Esophagus muscularis mucosa (tissue), 4 donors: Measurements from ENCODE around the gene PLD1. TPM values are rescaled to one million over a fixed set of nuclear protein-coding genes. Genes with fewer than 3 reads are reported as not detected.

Experiments
- DNase-seq: peaks from one replicate; pipeline ENCODE4 v3.0.0-alpha.2; 2017; ENCODE audit errors: extremely low spot score
- H3K27ac ChIP-seq, 4 donors: fragments of 200-600 bp; sonication (generic); replicated peaks in 1 of 4; 1 replicate in 3 of 4; 2 replicates in 1 of 4; pipeline ENCODE4 v1.5.1; 2016 to 2019; ENCODE audit warnings: mild to moderate bottlenecking in 1 of 4
- H3K27me3 ChIP-seq, 4 donors: fragments of 200-600 bp; sonication (generic); one replicate each; pipeline versions ENCODE4 v1.5.1 to v1.6.0; 2016 to 2019
- H3K36me3 ChIP-seq, 4 donors: fragments of 200-600 bp; sonication (generic); one replicate each; pipeline ENCODE4 v1.5.1; 2016 to 2019
- H3K4me1 ChIP-seq, 4 donors: fragments of 200-600 bp; sonication (generic); one replicate each; pipeline ENCODE4 v1.5.1; 2016 to 2019
- H3K4me3 ChIP-seq, 4 donors: fragments of 200-600 bp; sonication (generic); 1 replicate in 2 of 4; 2 replicates in 2 of 4; pipeline ENCODE4 v1.5.1; 2016 to 2019; ENCODE audit warnings: mild to moderate bottlenecking in 4 of 4, moderate library complexity in 1 of 4
- H3K9me3 ChIP-seq, 4 donors: fragments of 200-600 bp; sonication (generic); 1 replicate in 3 of 4; 2 replicates in 1 of 4; pipeline ENCODE4 v1.5.1; 2016 to 2019
- EP300 ChIP-seq: sonication (generic); formaldehyde crosslinking; IDR thresholded peaks from one replicate; pipeline ENCODE4 v1.6.1; 2017; ENCODE audit warnings: antibody characterized with exemption
- POLR2A ChIP-seq: fragments of 450-650 bp; IDR thresholded peaks from one replicate; pipeline ENCODE4 v1.6.1; 2017; ENCODE audit warnings: antibody characterized with exemption, moderate library complexity, mild to moderate bottlenecking, low read depth
- POLR2AphosphoS5 ChIP-seq, 2 donors: sonication (generic); formaldehyde crosslinking; IDR thresholded peaks; one replicate each; pipeline ENCODE4 v1.6.1; 2017; ENCODE audit warnings: antibody characterized with exemption in 2 of 2
- WGBS: methylation state at CpG from one replicate; pipeline ENCODE4 v1.1.5; 2018; 5-methylcytosine and 5-hydroxymethylcytosine counted together
- intact Hi-C: fragments of 100-400 bp; cut with DNase I; formaldehyde crosslinking; loops from one replicate; pipeline ENCODE4 v1.15.1; 2023
- total RNA-seq, 4 donors: library from RNA; depleted of rRNA; stranded (reverse); fragments of >200 nt; gene quantifications; one replicate each; pipeline versions ENCODE4 v1.1.0 to v1.2.1, GENCODE V29; 2016
- TF ChIP-seq, protein P1 (sequence below), 3 experiments: fragments of 200-600 bp in 2 of 3; fragments of 450-650 bp in 1 of 3; sonication (generic) in 2 of 3; IDR thresholded peaks; one replicate each; pipeline ENCODE4 v1.5.1; 2017 to 2019; ENCODE audit warnings: antibody characterized with exemption in 3 of 3, mild to moderate bottlenecking in 2 of 3, moderate library complexity in 1 of 3

PLD1 gene
- total RNA-seq, 4 donors from 2014 or later = 12.4 to 21.1 (median 18.5) TPM

DNA sequence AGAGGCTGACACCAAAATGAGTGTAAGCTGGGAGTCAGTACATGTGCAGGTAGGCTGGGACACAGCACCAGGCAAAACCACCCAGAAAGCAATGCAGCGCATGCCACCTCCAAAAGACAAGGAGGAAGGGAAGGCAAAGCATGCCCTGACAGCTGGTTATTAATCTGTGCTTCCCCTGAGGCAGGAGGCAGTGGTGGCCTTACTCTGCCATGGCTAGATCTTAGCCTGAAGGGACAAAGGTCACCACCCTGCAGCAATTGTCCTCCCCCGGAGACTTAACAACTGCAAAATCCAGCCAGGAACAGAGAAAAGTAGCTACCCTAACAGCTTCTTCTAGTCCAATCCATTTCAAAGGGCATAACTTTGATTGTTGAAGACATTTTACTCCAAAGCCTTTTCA lies 73.7 kb downstream of the PLD1 start:
- no peaks in the 10 kb centered on the region for H3K9me3 ChIP-seq
- no peak overlapping the region for H3K27ac ChIP-seq
- WGBS = 94% methylated on average over 2 of the region's 2 CpGs
- peaks cover 0 to 20% (median 15%) of the 10 kb centered on the region in 4 donors for H3K4me1 ChIP-seq
- peaks cover 0 to 33% (median 2%) of the 10 kb centered on the region in 4 donors for H3K36me3 ChIP-seq
- no peak overlapping the region for H3K4me3 ChIP-seq
- no peak for DNase-seq
- H3K27me3 ChIP-seq = no peaks in the 10 kb centered on the region
- no peak for TF ChIP-seq EP300
- TF ChIP-seq POLR2A = no peak
- no peak for TF ChIP-seq POLR2AphosphoS5 (IDR thresholded peaks at IDR 0.05)
- TF ChIP-seq, protein P1, sequence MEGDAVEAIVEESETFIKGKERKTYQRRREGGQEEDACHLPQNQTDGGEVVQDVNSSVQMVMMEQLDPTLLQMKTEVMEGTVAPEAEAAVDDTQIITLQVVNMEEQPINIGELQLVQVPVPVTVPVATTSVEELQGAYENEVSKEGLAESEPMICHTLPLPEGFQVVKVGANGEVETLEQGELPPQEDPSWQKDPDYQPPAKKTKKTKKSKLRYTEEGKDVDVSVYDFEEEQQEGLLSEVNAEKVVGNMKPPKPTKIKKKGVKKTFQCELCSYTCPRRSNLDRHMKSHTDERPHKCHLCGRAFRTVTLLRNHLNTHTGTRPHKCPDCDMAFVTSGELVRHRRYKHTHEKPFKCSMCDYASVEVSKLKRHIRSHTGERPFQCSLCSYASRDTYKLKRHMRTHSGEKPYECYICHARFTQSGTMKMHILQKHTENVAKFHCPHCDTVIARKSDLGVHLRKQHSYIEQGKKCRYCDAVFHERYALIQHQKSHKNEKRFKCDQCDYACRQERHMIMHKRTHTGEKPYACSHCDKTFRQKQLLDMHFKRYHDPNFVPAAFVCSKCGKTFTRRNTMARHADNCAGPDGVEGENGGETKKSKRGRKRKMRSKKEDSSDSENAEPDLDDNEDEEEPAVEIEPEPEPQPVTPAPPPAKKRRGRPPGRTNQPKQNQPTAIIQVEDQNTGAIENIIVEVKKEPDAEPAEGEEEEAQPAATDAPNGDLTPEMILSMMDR (IDR thresholded peaks at IDR 0.05) = no peak
- intact Hi-C loops = no loop called here

DNA sequence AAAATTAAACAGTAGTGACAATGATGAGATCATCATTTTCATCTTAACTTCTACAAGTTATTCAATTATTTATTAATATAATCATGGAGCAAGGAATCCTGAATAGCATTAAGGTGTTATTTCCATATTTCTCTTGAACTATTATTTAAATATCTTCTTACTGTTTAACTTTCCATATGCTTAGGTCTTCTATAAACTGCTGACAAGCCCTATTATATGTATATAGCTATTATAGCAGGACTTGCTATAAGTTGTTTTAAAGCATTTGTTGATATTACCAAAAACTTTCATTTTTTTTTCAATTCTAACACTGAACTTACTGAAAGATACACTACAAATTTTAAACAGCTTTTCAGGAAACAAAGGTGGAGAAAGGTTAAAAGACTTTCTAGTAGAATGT lies 76.7 kb downstream of the PLD1 start:
- Histone ChIP-seq H3K4me3 (no peak overlapping the region), H3K4me1 (peaks cover 0 to 22% (median 7%) of the 10 kb centered on the region in 4 donors), H3K9me3 (no peaks in the 10 kb centered on the region), H3K36me3 (peaks cover 0 to 33% (median 2%) of the 10 kb centered on the region in 4 donors), H3K27ac (no peak overlapping the region), H3K27me3 (no peaks in the 10 kb centered on the region)
- no peak for DNase-seq
- intact Hi-C loops = no loop called here
- TF ChIP-seq POLR2A (no peak), POLR2AphosphoS5 (IDR thresholded peaks at IDR 0.05) (no peak), EP300 (no peak)
- TF ChIP-seq, protein P1 (IDR thresholded peaks at IDR 0.05) = no peak

DNA sequence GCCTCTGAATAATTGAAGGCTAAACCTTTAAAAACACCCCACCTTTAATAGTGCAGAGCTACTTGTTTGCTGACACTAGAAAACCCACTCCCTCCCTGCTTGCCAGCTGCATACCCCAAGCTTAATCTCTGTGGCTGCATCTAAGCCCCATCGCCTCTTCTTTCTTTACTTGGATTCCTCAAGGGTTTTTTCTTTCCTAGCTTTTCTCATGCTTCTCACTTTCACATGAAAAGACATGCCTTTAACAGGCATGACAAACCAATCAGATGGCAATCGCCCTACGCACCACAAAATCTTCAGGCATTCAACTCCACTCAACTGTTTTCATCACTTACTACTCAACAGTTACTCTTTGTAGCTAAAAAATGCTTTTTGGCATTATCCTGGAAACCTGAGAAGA lies 77.5 kb downstream of the PLD1 start:
- Histone ChIP-seq H3K27ac (no peak overlapping the region), H3K27me3 (no peaks in the 10 kb centered on the region), H3K4me3 (no peak overlapping the region), H3K9me3 (no peaks in the 10 kb centered on the region), H3K4me1 (peaks cover 0 to 22% (median 7%) of the 10 kb centered on the region in 4 donors), H3K36me3 (peaks cover 0 to 36% (median 2%) of the 10 kb centered on the region in 4 donors)
- 95% methylated on average over 3 of the region's 3 CpGs for WGBS
- TF ChIP-seq, protein P1 (IDR thresholded peaks at IDR 0.05) = no peak
- TF ChIP-seq POLR2A (no peak), EP300 (no peak), POLR2AphosphoS5 (IDR thresholded peaks at IDR 0.05) (no peak)
- no peak for DNase-seq
- intact Hi-C loops = no loop called here

DNA sequence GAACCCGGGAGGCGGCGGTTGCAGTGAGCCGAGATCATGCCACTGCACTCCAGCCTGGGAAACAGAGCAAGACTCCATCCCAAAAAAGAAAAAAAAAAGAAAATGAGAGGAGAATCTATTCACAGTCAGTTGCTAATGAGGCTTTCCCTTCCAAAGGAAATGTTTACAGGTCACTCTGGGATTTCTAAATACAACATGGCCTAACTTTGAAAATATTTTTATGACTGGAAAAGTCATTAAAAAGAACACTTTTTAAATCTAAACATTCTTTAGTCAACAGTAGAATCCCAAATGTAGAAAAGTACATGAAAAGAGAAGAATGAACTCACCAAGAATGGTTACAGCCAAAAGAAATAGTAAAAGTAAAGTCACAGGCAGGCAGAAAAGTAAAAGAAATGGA lies 78.6 kb downstream of the PLD1 start:
- Histone ChIP-seq H3K4me3 (no peak overlapping the region), H3K36me3 (peaks cover 0 to 44% (median 2%) of the 10 kb centered on the region in 4 donors), H3K27me3 (no peaks in the 10 kb centered on the region), H3K4me1 (peaks cover 0 to 22% (median 7%) of the 10 kb centered on the region in 4 donors), H3K27ac (no peak overlapping the region), H3K9me3 (no peaks in the 10 kb centered on the region)
- DNase-seq = no peak
- no peak for TF ChIP-seq POLR2AphosphoS5 (IDR thresholded peaks at IDR 0.05)
- TF ChIP-seq EP300 = no peak
- no peak for TF ChIP-seq POLR2A
- TF ChIP-seq, protein P1 (IDR thresholded peaks at IDR 0.05) = no peak
- intact Hi-C loops = no loop called here
- 76% methylated on average over 4 of the region's 4 CpGs for whole genome bisulfite sequencing
